Measurements from ENCODE around the gene KRTAP3-3. TPM values are rescaled to one million over a fixed set of nuclear protein-coding genes. Genes with fewer than 3 reads are reported as not detected.

KRTAP3-3 gene
- total and polyA plus RNA-seq, 2 experiments from 2014 or later, result not detected

DNA sequence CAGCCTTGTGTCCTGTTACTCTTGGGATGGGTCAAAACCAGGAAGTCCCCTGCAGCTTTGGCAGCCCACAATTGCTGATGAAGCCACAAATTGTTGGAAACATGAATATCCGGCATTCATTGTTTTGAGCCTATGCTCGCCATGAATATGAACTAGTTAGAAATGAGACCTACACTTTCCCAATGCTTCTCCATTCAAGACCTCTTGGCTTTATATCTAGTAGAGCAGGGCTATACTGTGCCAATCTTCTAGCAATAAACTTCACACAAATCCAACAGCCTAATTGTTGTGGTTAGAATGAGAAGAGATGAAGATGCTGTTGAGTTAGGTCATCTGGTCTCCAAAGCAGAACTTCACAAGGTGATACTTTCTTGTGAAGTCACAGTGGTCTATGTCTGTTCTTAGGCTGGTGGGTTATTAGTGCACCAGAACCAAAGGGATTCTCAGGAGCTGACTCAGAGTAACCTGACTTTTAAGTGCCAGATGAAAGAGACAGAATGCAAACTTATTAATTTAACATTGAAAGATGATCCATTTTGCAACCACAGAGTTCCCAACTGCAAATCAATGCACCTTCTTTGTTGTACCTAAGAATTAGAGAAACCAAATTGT is 42.8 kb downstream of the KRTAP3-3 start:
- TF ChIP-seq, protein P1, sequence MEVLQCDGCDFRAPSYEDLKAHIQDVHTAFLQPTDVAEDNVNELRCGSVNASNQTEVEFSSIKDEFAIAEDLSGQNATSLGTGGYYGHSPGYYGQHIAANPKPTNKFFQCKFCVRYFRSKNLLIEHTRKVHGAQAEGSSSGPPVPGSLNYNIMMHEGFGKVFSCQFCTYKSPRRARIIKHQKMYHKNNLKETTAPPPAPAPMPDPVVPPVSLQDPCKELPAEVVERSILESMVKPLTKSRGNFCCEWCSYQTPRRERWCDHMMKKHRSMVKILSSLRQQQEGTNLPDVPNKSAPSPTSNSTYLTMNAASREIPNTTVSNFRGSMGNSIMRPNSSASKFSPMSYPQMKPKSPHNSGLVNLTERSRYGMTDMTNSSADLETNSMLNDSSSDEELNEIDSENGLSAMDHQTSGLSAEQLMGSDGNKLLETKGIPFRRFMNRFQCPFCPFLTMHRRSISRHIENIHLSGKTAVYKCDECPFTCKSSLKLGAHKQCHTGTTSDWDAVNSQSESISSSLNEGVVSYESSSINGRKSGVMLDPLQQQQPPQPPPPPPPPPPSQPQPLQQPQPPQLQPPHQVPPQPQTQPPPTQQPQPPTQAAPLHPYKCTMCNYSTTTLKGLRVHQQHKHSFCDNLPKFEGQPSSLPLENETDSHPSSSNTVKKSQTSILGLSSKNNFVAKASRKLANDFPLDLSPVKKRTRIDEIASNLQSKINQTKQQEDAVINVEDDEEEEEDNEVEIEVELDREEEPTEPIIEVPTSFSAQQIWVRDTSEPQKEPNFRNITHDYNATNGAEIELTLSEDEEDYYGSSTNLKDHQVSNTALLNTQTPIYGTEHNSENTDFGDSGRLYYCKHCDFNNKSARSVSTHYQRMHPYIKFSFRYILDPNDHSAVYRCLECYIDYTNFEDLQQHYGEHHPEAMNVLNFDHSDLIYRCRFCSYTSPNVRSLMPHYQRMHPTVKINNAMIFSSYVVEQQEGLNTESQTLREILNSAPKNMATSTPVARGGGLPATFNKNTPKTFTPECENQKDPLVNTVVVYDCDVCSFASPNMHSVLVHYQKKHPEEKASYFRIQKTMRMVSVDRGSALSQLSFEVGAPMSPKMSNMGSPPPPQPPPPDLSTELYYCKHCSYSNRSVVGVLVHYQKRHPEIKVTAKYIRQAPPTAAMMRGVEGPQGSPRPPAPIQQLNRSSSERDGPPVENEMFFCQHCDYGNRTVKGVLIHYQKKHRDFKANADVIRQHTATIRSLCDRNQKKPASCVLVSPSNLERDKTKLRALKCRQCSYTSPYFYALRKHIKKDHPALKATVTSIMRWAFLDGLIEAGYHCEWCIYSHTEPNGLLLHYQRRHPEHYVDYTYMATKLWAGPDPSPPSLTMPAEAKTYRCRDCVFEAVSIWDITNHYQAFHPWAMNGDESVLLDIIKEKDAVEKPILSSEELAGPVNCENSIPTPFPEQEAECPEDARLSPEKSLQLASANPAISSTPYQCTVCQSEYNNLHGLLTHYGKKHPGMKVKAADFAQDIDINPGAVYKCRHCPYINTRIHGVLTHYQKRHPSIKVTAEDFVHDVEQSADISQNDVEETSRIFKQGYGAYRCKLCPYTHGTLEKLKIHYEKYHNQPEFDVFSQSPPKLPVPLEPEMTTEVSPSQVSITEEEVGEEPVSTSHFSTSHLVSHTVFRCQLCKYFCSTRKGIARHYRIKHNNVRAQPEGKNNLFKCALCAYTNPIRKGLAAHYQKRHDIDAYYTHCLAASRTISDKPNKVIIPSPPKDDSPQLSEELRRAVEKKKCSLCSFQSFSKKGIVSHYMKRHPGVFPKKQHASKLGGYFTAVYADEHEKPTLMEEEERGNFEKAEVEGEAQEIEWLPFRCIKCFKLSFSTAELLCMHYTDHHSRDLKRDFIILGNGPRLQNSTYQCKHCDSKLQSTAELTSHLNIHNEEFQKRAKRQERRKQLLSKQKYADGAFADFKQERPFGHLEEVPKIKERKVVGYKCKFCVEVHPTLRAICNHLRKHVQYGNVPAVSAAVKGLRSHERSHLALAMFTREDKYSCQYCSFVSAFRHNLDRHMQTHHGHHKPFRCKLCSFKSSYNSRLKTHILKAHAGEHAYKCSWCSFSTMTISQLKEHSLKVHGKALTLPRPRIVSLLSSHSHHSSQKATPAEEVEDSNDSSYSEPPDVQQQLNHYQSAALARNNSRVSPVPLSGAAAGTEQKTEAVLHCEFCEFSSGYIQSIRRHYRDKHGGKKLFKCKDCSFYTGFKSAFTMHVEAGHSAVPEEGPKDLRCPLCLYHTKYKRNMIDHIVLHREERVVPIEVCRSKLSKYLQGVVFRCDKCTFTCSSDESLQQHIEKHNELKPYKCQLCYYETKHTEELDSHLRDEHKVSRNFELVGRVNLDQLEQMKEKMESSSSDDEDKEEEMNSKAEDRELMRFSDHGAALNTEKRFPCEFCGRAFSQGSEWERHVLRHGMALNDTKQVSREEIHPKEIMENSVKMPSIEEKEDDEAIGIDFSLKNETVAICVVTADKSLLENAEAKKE (CRISPR knock-in tag; IDR thresholded peaks at IDR 0.05), result no peak
- TF ChIP-seq EZH2 (IDR thresholded peaks at IDR 0.05; ENCODE audit: low read depth, unreplicated experiment) (no peak), ZNF114 (CRISPR knock-in tag; IDR thresholded peaks at IDR 0.05) (no peak), STAT1 (IDR thresholded peaks at IDR 0.05; ENCODE audit: unreplicated experiment) (no peak), NANOG (IDR thresholded peaks at IDR 0.05; ENCODE audit: borderline replicate concordance) (no peak), EZH2phosphoT487 (IDR thresholded peaks at IDR 0.05; ENCODE audit: unreplicated experiment) (no peak), JUNB (IDR thresholded peaks at IDR 0.05; ENCODE audit: unreplicated experiment) (no peak), ZNF331 (CRISPR knock-in tag; IDR thresholded peaks at IDR 0.05; ENCODE audit: low read depth) (no peak), POLR2AphosphoS5 (IDR thresholded peaks at IDR 0.05; ENCODE audit: low read depth) (no peak), CREB1 (CRISPR knock-in tag; IDR thresholded peaks at IDR 0.05; ENCODE audit: low read depth) (no peak)
- TF ChIP-seq, protein P2, sequence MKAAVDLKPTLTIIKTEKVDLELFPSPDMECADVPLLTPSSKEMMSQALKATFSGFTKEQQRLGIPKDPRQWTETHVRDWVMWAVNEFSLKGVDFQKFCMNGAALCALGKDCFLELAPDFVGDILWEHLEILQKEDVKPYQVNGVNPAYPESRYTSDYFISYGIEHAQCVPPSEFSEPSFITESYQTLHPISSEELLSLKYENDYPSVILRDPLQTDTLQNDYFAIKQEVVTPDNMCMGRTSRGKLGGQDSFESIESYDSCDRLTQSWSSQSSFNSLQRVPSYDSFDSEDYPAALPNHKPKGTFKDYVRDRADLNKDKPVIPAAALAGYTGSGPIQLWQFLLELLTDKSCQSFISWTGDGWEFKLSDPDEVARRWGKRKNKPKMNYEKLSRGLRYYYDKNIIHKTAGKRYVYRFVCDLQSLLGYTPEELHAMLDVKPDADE (IDR thresholded peaks at IDR 0.05), result no peak
- TF ChIP-seq, protein P3, sequence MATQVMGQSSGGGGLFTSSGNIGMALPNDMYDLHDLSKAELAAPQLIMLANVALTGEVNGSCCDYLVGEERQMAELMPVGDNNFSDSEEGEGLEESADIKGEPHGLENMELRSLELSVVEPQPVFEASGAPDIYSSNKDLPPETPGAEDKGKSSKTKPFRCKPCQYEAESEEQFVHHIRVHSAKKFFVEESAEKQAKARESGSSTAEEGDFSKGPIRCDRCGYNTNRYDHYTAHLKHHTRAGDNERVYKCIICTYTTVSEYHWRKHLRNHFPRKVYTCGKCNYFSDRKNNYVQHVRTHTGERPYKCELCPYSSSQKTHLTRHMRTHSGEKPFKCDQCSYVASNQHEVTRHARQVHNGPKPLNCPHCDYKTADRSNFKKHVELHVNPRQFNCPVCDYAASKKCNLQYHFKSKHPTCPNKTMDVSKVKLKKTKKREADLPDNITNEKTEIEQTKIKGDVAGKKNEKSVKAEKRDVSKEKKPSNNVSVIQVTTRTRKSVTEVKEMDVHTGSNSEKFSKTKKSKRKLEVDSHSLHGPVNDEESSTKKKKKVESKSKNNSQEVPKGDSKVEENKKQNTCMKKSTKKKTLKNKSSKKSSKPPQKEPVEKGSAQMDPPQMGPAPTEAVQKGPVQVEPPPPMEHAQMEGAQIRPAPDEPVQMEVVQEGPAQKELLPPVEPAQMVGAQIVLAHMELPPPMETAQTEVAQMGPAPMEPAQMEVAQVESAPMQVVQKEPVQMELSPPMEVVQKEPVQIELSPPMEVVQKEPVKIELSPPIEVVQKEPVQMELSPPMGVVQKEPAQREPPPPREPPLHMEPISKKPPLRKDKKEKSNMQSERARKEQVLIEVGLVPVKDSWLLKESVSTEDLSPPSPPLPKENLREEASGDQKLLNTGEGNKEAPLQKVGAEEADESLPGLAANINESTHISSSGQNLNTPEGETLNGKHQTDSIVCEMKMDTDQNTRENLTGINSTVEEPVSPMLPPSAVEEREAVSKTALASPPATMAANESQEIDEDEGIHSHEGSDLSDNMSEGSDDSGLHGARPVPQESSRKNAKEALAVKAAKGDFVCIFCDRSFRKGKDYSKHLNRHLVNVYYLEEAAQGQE (IDR thresholded peaks at IDR 0.05; ENCODE audit: unreplicated experiment), result no peak
- TF ChIP-seq, protein P4, sequence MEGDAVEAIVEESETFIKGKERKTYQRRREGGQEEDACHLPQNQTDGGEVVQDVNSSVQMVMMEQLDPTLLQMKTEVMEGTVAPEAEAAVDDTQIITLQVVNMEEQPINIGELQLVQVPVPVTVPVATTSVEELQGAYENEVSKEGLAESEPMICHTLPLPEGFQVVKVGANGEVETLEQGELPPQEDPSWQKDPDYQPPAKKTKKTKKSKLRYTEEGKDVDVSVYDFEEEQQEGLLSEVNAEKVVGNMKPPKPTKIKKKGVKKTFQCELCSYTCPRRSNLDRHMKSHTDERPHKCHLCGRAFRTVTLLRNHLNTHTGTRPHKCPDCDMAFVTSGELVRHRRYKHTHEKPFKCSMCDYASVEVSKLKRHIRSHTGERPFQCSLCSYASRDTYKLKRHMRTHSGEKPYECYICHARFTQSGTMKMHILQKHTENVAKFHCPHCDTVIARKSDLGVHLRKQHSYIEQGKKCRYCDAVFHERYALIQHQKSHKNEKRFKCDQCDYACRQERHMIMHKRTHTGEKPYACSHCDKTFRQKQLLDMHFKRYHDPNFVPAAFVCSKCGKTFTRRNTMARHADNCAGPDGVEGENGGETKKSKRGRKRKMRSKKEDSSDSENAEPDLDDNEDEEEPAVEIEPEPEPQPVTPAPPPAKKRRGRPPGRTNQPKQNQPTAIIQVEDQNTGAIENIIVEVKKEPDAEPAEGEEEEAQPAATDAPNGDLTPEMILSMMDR (conservative IDR thresholded peaks at IDR 0.05; ENCODE audit: low read depth in 2 of 2), result no peak
- no peaks in the 10 kb centered on the region for H3K36me3 Mint-ChIP-seq (ENCODE audit: low read depth)
- Histone ChIP-seq H4K20me1 (replicated peaks; ENCODE audit: insufficient read depth) (no peaks in the 10 kb centered on the region), H3K27me3 (ENCODE audit: insufficient read depth) (no peaks in the 10 kb centered on the region), H3K27ac (ENCODE audit: low read depth) (no peak overlapping the region), H3K36me3 (ENCODE audit: insufficient read depth) (no peaks in the 10 kb centered on the region), H3K9me2 (ENCODE audit: insufficient read depth) (peaks cover 7% of the 10 kb centered on the region), H3K79me2 (replicated peaks; ENCODE audit: insufficient read depth) (no peaks in the 10 kb centered on the region), H2AFZ (no peak overlapping the region), H3F3A (replicated peaks; ENCODE audit: low read depth) (no peaks in the 10 kb centered on the region), H3K4me2 (no peak overlapping the region), H3K4me1 (ENCODE audit: insufficient read depth) (no peaks in the 10 kb centered on the region), H3K4me3 (no peak overlapping the region)
- no peak overlapping the region for H3K27ac Mint-ChIP-seq
- no peaks in the 10 kb centered on the region; the same call in 2 of the 3 replicates for H3K4me1 Mint-ChIP-seq
- DNase-seq (ENCODE audit: low spot score), result no peak
- no peak overlapping the region for H3K4me3 Mint-ChIP-seq
- H3K27me3 Mint-ChIP-seq (ENCODE audit: insufficient read depth, low read depth, poor library complexity), result peaks cover 4% of the 10 kb centered on the region
- H3K9me3 Mint-ChIP-seq, result no peaks in the 10 kb centered on the region; the same call in 2 of the 3 replicates
- no peak for ATAC-seq
